SU-DHL-6 (cell line): ENCODE measurements around the gene ACKR3.

Source experiments
- EZH2phosphoT487 ChIP-seq: fragments of 200-600 bp; sonication (generic), shearing (Covaris generic); conservative IDR thresholded peaks from 2 replicates; pipeline ENCODE4 v1.6.1; 2018; ENCODE audit warnings: mild to moderate bottlenecking, antibody characterized with exemption, low read length, moderate library complexity, mixed read lengths
- TF ChIP-seq, protein P1 (sequence below): fragments of 200-600 bp; sonication (generic); IDR thresholded peaks from one replicate; pipeline ENCODE4 v1.5.1; 2017; ENCODE audit warnings: antibody characterized with exemption, mild to moderate bottlenecking, low read length, moderate library complexity; ENCODE audit not compliant: insufficient read depth, poor library complexity, severe bottlenecking

DNA sequence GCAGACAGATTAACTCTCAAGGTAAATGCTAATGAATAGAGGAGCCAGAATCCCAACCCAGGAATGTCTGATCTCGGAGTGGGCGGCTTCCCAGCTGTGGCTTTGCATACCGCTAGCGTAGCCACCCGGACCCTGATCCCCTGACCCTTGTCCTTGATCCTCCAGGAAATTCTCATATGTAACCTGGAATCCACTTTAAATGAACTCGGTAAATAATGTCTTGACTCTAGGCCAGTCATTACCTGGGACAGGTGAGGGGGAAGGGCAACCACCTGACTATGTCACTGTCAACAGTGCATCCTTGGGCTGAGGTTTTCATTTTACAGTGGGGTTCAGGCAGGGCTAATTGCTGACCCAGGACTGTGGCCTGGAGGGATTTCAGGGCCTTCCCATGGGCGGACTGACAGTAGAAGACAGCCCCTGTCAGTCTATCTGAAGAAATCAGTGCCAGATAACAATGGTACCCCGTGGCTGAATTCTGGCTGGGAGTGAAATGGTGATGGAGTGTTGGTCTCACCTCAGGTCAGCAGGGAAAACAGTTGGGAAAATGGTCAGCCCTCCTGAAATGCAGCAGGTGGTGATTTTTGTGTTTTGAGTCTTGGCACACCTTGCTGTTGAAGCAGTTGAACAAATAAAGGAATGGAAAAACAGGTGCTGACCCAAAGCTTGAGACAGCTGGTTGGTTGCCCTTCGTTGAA lies 9.6 kb downstream of the ACKR3 start:
- TF ChIP-seq, protein P1, sequence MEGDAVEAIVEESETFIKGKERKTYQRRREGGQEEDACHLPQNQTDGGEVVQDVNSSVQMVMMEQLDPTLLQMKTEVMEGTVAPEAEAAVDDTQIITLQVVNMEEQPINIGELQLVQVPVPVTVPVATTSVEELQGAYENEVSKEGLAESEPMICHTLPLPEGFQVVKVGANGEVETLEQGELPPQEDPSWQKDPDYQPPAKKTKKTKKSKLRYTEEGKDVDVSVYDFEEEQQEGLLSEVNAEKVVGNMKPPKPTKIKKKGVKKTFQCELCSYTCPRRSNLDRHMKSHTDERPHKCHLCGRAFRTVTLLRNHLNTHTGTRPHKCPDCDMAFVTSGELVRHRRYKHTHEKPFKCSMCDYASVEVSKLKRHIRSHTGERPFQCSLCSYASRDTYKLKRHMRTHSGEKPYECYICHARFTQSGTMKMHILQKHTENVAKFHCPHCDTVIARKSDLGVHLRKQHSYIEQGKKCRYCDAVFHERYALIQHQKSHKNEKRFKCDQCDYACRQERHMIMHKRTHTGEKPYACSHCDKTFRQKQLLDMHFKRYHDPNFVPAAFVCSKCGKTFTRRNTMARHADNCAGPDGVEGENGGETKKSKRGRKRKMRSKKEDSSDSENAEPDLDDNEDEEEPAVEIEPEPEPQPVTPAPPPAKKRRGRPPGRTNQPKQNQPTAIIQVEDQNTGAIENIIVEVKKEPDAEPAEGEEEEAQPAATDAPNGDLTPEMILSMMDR = no peak
- TF ChIP-seq EZH2phosphoT487 = no peak
